Kidney capillary endothelial cell (primary cell): ENCODE data around the gene FXYD5.
A peak's percentile ranks its signal among the peaks of the same experiment; 100 is the strongest.
"Not testable (repeated sequence)": the region's sequence is repeated elsewhere in the genome, so short reads cannot be mapped to it uniquely, and the experiment has no call there.

Experiments
- DNase-seq: peaks from one replicate; pipeline ENCODE4 v3.0.0-alpha.2; 2018; ENCODE audit warnings: low spot score

Gene FXYD5

GRCh38 chr19:35138305-35138892 is 16.1 kb upstream of the FXYD5 start, which contains the start of gene FXYD1:
TSS of gene FXYD1 (plus strand) at chr19:35138824. CDS start at chr19:35140080, 1,256 bp downstream.
- no peak for DNase-seq

- no peak for DNase-seq
Observed at GRCh38 chr19:35140207-35140961, 14.2 kb upstream of the FXYD5 start.

GRCh38 chr19:35140962-35141836 is 13.3 kb upstream of the FXYD5 start:
- peak; percentile 77 for DNase-seq

DNA sequence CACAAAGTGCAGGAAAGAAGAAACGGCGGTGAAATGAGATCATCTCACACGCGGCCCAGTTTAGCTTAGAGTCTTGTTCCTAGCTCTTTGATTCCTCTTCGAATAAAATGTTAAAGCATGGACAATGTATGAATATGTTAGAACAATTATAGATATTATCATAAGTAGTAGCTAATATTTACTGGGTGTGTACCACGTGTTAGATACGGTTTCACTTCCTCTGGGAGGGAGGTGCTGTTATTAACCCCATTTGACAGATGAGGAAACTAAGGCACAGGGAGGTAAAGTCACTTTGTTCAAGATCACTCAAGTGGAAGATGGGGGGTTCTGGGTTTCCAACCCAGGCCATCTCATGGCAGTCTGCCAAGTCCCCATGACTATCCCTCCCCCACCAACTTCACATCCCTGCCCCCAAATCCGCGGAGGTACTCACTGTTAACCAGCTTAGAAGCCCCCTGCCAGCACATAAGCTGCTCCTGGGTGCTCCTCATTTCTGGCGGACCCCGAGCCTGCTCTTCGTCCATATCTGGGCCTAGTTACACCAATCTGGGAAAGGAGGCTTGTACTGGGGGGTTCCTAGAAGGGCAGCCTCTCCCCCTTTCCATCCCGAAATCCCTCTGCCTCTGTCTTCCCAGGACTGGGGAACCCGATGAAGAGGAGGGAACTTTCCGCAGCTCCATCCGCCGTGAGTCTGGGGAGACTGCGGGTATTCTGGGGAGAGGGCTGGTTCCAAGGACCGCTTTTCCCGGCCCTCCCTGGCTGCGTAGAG is 12.5 kb upstream of the FXYD5 start:
- DNase-seq: no peak

- DNase-seq: peak; percentile 46
Observed at GRCh38 chr19:35142606-35143230, 11.8 kb upstream of the FXYD5 start.

DNA sequence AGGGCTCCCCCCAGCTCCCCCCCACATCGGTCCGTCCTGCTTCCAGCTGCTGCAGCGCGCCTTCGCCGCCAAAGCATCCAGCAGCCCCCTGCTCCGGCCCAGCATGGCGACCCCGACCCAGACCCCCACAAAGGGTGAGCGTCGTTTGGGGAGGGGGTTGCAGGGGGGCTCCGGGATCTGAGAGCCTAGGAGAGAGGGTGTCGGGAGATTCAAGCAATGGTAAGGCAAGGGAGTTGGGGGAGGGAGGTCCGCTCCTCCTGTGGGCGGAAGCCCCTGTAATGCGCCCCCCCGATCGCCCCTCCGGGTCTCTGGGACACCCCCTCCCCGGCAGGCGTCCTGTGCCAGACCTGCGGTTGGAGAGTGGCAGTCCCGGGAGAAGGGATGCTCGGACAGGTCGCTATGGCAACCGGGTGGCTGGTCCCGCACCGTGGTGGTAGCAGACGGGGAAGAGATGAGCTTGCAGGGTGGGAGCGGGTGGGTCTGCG is 11.3 kb upstream of the FXYD5 start, which contains the start of gene FXYD7:
TSS of gene FXYD7 (plus strand) at position 25 of the 485 bp plus-strand sequence. CDS start at position 104, 79 bp downstream.
- DNase-seq: no peak

DNA sequence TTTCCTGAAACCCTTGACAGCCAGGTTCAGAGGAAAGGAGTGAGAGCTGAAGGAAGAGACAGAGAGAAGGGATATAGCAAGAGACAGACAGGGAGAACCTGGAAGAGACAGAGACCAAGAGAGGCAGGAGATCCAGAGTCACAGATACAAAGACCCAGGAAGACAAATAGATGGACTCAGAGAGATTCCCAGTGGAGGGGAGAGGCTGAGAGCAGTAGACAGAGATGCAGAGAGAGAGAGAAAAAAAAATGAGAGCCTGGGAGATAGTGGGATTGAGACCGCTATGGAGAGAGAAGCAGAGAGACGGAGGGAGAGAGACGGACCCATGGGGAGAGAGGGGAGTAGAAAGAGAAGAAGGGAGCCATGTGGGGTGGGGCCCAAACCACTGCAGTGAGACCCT is 10.7 kb upstream of the FXYD5 start:
- no peak for DNase-seq

GRCh38 chr19:35144259-35144599 is 10.3 kb upstream of the FXYD5 start:
- DNase-seq: no peak

- DNase-seq: no peak
Observed at GRCh38 chr19:35144600-35145436, 9.7 kb upstream of the FXYD5 start.

GRCh38 chr19:35146746-35147459 is 7.6 kb upstream of the FXYD5 start:
- DNase-seq: no peak

- no peak for DNase-seq
Observed at GRCh38 chr19:35149463-35149862, 5.1 kb upstream of the FXYD5 start.

- DNase-seq: no peak
Observed at GRCh38 chr19:35150445-35150844, 4.1 kb upstream of the FXYD5 start.

DNA sequence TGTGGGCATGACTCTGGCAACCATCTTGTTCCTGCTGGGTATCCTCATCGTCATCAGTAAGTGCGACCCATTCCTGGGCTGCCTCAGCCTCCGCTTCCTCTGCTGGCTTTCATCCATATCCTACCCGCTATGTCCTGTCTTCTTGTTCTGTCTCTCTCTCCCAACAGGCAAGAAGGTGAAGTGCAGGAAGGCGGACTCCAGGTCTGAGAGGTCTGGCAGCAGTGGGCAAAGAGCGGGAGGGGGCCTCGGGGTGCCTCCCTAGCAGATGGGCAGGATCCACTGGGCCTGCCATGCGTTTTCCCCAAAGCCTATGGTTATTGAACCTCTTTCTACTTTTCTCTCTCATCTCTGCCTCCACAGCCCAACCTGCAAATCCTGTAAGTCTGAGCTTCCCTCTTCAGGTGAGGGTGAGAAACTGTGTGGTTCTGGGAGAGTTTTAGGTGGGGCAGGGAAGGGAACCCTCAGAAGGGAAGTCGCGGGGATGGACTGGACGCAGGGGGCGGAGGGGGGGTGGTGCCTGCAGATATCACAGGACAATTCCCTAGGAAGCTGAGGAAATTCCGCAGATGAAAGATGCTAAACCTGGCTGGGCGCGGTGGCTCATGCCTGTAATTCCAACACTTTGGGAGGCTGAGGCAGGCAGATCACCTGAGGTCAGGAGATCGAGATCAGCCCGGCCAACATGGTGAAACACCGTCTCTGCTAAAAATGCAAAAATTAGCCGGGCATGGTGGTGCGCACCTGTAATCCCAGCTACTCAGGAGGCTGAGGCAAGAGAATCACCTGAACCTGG is 3.1 kb upstream of the FXYD5 start:
- DNase-seq: no peak

DNA sequence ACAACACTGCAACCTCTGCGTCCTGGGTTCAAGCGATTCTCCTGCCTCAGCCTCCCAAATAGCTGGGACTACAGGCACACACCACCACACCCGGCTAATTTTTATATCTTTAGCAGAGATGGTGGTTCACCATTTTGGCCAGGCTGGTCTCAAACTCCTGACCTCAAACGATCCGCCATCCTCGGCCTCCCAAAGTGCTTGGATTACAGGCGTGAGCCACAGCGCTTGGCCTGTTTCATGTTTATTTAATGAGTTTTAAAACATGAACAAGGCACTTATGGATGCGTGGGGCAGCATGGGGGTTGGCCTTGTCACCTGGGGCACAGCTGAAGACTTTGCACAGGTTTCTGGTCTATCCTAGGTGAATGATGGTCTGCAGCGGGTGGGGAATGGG is 1.4 kb upstream of the FXYD5 start:
- DNase-seq: not testable (repeated sequence)

- DNase-seq: no peak
Observed at GRCh38 chr19:35153701-35154524, 622 bp upstream of the FXYD5 start.

DNA sequence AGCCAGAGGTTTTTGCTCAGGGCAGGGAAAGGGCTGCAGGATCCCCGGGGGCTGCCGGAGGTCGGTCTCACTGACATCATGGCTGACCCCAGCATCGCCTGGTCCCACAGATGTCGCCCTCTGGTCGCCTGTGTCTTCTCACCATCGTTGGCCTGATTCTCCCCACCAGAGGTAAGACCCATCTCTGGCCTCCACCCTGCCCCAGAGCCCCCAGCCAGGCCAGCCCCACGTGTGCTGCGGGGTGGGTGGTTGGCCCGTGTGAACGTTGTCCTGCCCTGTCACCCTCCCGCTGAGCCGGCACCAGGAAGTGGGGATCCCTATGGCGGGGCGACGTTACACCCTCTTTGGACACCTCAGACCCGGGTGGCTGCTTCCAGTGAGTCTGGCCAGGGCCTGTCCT is 906 bp downstream of the FXYD5 start:
- DNase-seq: no peak

- no peak for DNase-seq
Observed at GRCh38 chr19:35155981-35156672, 1.6 kb downstream of the FXYD5 start.

GRCh38 chr19:35156673-35157014 is 2.1 kb downstream of the FXYD5 start:
- no peak for DNase-seq
